ENCODE results near the gene HMG20B. TPM values are rescaled to one million over a fixed set of nuclear protein-coding genes. Genes with fewer than 3 reads are reported as not detected.

The HMG20B gene
- total RNA-seq, 1 experiment from 2014 or later: 115 TPM

DNA sequence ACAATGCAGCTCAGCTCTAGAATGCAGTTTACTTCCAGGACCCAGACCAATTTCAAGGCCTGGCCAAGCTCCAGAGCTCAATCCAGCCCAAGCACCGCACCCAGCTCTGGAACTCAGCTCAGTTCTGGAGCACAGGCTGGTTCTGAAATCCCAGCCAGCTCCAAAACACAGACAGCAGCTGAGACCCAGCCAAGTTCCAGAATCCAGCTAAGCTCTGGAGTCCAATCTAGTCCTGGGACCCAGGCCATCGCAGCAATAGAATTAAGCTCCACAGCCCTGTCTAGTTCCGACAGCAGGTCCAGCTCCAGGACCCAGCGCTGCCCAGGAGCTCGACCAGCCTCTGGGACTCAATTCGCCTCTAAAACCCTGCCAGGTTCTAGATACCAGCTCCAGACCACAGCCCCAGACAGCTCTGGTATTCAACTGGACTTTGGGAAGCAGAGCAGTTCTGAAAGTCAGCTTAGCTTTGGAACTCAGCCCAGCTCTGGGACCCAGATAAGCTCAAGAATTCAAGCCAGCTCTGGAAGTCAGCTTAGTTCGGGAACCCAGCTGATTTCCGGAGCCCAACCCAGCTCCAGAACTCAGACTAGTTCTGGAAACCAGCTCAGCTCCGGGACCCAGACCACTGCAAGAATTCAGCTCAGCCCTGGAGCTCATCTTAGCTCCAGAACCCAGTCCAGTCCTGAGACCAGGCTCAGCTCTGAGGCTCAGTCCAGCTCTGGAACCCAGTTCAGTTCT is 19.3 kb downstream of the HMG20B start:
- no peak for DNase-seq
- Histone ChIP-seq H3K9me2 (ENCODE audit: insufficient read depth) (no peaks in the 10 kb centered on the region), H3K4me1 (replicated peaks; ENCODE audit: insufficient read depth) (no peaks in the 10 kb centered on the region), H3K4me2 (no peak overlapping the region), H3K36me3 (ENCODE audit: low read depth) (no peaks in the 10 kb centered on the region), H3K4me3 (no peak overlapping the region), H3K79me2 (ENCODE audit: low read depth) (no peaks in the 10 kb centered on the region), H3F3A (ENCODE audit: insufficient read depth, low read depth) (peaks cover 3% of the 10 kb centered on the region; the same call in 1 of the 2 replicates), H3K27me3 (ENCODE audit: insufficient read depth, low read depth) (peaks cover 13% of the 10 kb centered on the region; the same call in 1 of the 2 replicates), H4K20me1 (ENCODE audit: insufficient read depth) (no peaks in the 10 kb centered on the region), H2AFZ (no peak overlapping the region), H3K9me3 (ENCODE audit: insufficient read depth, low read depth) (no peaks in the 10 kb centered on the region), H3K27ac (no peak overlapping the region)
- CTCF ChIA-PET: no interaction called here
- TF ChIP-seq EZH2 (IDR thresholded peaks at IDR 0.05; ENCODE audit: low read depth): no peak
- TF ChIP-seq, protein P1, sequence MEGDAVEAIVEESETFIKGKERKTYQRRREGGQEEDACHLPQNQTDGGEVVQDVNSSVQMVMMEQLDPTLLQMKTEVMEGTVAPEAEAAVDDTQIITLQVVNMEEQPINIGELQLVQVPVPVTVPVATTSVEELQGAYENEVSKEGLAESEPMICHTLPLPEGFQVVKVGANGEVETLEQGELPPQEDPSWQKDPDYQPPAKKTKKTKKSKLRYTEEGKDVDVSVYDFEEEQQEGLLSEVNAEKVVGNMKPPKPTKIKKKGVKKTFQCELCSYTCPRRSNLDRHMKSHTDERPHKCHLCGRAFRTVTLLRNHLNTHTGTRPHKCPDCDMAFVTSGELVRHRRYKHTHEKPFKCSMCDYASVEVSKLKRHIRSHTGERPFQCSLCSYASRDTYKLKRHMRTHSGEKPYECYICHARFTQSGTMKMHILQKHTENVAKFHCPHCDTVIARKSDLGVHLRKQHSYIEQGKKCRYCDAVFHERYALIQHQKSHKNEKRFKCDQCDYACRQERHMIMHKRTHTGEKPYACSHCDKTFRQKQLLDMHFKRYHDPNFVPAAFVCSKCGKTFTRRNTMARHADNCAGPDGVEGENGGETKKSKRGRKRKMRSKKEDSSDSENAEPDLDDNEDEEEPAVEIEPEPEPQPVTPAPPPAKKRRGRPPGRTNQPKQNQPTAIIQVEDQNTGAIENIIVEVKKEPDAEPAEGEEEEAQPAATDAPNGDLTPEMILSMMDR (conservative IDR thresholded peaks at IDR 0.05): no peak
- no TSS peak for BruUV-seq (replicated peaks)
- intact Hi-C loops (cut with micrococcal nuclease; ENCODE audit: unreplicated experiment): no loop called here
- POLR2A ChIA-PET (ENCODE audit: unreplicated experiment): no interaction called here

DNA sequence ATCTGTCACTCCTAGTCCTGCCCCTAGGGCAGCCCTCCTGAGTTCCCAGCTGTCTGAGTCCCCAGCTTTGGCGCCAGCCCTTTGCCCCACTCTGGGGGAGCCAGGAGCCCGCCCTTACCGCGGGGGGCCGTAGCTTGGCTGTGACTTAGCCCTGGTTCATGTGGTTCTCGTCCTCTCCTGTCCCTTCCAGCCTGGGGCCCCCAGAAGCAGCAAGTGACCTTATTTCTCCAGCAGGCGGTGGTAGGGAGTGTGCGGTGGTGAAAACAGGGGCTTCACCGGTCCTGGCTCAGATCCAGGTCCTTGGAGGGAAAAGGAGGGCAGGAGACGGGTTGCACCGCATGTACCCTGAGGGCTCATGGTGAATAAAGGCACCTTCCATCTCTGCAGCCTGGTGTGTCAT is 20.4 kb downstream of the HMG20B start:
- TF ChIP-seq, protein P1 (conservative IDR thresholded peaks at IDR 0.05): no peak
- no peak for TF ChIP-seq EZH2 (IDR thresholded peaks at IDR 0.05; ENCODE audit: low read depth)

DNA sequence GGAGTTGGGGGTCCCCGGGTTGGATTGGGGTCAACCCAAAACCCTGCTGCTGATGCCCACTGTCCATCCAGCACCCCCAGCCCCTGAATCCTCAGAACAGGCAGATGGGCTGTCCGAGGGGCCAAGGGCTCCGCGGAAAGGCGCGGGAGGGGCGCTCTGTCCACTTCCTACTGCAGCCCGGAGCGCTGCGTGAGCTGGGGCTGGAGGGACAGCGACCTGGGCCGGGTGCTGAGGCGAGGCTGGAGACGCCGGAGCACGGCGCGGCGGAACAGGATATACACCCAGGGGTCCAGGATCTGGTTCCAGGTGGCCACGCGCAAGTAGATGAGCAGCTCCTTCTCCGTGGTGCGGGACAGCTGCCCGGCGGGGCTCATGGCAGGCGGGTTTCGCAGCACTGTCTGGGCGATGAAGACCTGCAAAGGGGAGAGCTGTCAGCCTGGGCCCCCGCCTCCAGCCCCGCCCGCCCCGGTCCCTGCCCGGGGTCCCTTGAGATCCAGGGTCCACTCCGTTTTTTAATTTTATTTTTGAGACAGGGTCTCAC is 22.8 kb downstream of the HMG20B start:
- Histone ChIP-seq H3F3A (ENCODE audit: insufficient read depth, low read depth) (peaks cover 3% of the 10 kb centered on the region; the same call in 1 of the 2 replicates), H3K36me3 (ENCODE audit: low read depth) (no peaks in the 10 kb centered on the region), H3K27me3 (ENCODE audit: insufficient read depth, low read depth) (peaks cover 13% of the 10 kb centered on the region; the same call in 1 of the 2 replicates), H3K27ac (no peak overlapping the region), H2AFZ (no peak overlapping the region), H3K4me2 (no peak overlapping the region), H3K4me3 (no peak overlapping the region), H3K9me2 (ENCODE audit: insufficient read depth) (no peaks in the 10 kb centered on the region), H3K4me1 (replicated peaks; ENCODE audit: insufficient read depth) (no peaks in the 10 kb centered on the region), H3K79me2 (ENCODE audit: low read depth) (no peaks in the 10 kb centered on the region), H3K9me3 (ENCODE audit: insufficient read depth, low read depth) (no peaks in the 10 kb centered on the region), H4K20me1 (ENCODE audit: insufficient read depth) (no peaks in the 10 kb centered on the region)
- DNase-seq: no peak
- POLR2A ChIA-PET (ENCODE audit: unreplicated experiment): no interaction called here
- intact Hi-C loops (cut with micrococcal nuclease; ENCODE audit: unreplicated experiment): no loop called here
- no peak for TF ChIP-seq EZH2 (IDR thresholded peaks at IDR 0.05; ENCODE audit: low read depth)
- TF ChIP-seq, protein P1 (conservative IDR thresholded peaks at IDR 0.05): no peak
- CTCF ChIA-PET: no interaction called here
- no TSS peak for BruUV-seq (replicated peaks)

More for the DNA sequence above, 20.4 kb downstream of the HMG20B start:
- no peaks in the 10 kb centered on the region for H3K36me3 ChIP-seq (ENCODE audit: low read depth)
- H3K79me2 ChIP-seq (ENCODE audit: low read depth): no peaks in the 10 kb centered on the region
- H3K4me3 ChIP-seq: no peak overlapping the region
- H3K9me2 ChIP-seq (ENCODE audit: insufficient read depth): no peaks in the 10 kb centered on the region
- CTCF ChIA-PET: no interaction called here
- BruUV-seq (replicated peaks): no TSS peak
- no peak overlapping the region for H3K4me2 ChIP-seq
- H4K20me1 ChIP-seq (ENCODE audit: insufficient read depth): no peaks in the 10 kb centered on the region
- no peak overlapping the region for H3K27ac ChIP-seq
- H3K4me1 ChIP-seq (replicated peaks; ENCODE audit: insufficient read depth): no peaks in the 10 kb centered on the region
- H2AFZ ChIP-seq: no peak overlapping the region
- peaks cover 3% of the 10 kb centered on the region; the same call in 1 of the 2 replicates for H3F3A ChIP-seq (ENCODE audit: insufficient read depth, low read depth)
- peaks cover 13% of the 10 kb centered on the region; the same call in 1 of the 2 replicates for H3K27me3 ChIP-seq (ENCODE audit: insufficient read depth, low read depth)
- no peak for DNase-seq
- POLR2A ChIA-PET (ENCODE audit: unreplicated experiment): no interaction called here
- no peaks in the 10 kb centered on the region for H3K9me3 ChIP-seq (ENCODE audit: insufficient read depth, low read depth)
- intact Hi-C loops (cut with micrococcal nuclease; ENCODE audit: unreplicated experiment): no loop called here

Measured in PC-9 (cell line).